ENCODE data around the gene TMEM212.

GRCh38 chr3:171881251-171881650 is 38.1 kb downstream of the TMEM212 start:
- TF ChIP-seq TBP (optimal IDR thresholded peaks at IDR 0.05; ENCODE audit: low read depth, low read length) (no peak), POLR2A (conservative IDR thresholded peaks at IDR 0.05) (no peak), ZFP1 (CRISPR knock-in tag; IDR thresholded peaks at IDR 0.05) (no peak), CBFA2T3 (IDR thresholded peaks at IDR 0.05) (no peak)
